ENCODE data around the gene AVPR2.

AVPR2 gene

DNA sequence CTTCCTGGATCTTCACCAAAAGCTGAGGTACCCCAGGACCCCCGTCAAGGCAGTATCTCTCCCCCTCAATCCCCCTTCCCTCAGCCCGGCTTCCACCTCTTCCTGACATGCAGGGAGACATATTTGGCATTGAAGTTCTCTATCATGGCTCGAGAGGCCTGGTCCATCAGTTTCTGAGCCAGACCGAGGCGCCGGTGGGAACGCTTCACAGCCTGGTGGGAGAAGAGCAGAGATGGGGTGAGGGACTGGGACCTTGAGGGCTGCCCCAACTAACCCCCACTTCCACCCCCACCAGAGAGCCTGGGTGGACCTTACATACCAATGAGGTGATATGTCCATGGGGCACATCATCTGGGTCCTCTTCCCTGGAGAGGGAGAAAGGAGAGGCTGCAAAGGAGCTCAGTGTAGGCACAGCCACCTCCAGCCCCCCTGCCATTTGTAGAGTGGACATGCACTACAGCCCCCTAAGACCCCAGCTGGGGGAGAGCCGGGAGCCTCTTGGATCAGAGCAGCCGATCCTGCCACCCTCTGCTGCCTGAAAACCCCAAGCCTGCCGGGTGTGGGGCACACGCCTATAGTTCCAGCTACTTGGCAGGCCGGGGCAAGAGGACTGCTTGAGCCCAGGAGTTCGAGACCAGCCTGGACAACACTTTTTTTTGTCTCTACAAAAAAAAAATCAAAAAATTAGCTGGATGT is 27.9 kb downstream of the AVPR2 start:
- no peak for DNase-seq (ENCODE audit: low read depth in 2 of 2)

DNA sequence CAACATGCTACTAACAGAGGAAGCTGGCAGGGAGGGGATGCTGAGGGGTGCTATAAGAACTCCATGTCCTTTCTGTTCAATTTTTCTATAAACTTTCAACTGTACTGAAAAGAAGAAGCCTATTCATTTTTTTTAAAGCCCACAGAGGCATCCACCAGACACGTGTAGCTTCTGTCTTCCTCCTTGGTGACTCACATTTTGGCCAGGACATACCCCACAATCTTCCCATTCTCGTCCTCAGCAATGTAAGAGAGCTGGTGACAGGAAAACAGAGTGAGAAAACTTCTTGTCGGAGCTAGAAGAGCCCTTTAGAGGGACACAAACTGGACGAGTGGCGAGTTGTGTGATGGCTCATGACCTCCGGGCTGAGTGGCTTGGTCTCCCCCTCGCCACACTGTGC is 29.3 kb downstream of the AVPR2 start:
- no peak for DNase-seq (ENCODE audit: low read depth in 2 of 2)

DNA sequence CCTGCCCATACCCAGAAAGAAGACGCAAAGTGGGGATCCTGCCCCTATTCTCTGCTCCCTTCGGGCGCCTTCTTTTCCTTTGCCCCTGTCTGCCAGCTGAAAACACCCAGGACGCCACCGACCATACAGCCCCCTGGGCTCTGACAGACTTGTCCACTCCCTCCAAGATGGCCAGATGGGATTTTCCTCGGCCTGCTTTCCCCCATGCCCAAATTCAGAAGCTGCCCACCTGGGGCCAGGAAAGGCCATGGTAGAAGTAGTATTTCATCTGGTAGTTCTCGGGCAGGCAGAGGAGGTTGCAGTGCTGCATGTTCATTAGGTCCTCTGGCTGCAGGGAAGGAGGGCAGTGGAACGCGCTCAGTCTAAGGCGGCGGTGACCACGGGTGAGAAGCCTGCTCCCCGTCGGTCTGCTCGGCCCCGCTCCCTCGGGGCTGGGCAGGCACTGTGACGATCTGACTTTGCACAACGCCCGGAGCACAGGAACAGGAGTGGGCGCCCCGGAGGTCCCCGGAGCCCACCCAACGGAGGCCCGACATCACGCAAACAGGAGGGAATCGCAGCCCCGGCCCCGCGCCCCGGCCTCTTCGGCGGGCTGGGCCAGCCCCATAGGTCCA is 29.8 kb downstream of the AVPR2 start:
- DNase-seq (ENCODE audit: low read depth in 2 of 2), result no peak

DNA sequence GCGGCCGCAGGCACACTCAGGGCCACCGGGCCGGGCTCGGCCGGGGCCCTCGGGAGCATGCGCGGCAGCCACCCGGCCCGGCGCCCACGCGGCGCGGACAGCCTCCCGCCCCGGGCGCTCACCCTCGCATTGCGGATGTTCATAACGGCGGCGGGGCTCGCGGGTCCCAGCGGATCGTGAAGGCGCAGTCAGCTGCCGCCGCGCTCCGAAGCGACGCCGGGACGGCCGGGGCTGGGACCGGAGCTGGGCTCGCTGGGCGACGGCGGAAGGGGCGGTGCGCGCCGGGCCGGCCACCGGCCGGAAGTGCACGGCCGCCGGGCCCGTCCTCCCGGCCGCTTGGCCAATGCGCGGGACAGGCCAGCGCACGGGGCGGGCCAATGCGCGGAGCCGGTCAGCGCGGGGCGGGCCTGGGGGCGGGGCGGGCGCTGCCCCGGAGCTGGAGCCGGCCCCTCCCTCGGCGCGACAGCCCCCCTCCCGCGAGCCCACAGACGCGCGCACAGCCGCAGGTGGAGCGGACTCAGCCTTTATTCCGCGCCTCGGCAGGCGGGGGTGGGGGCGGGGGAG is 30.4 kb downstream of the AVPR2 start, which contains the start of gene NAA10:
NAA10 (minus strand) TSS at position 276 of the 564 bp plus-strand sequence; CDS start at position 143, 133 bp downstream.
- DNase-seq (ENCODE audit: low read depth in 2 of 2), result peak in 1 of 2 donors; percentile 22

DNA sequence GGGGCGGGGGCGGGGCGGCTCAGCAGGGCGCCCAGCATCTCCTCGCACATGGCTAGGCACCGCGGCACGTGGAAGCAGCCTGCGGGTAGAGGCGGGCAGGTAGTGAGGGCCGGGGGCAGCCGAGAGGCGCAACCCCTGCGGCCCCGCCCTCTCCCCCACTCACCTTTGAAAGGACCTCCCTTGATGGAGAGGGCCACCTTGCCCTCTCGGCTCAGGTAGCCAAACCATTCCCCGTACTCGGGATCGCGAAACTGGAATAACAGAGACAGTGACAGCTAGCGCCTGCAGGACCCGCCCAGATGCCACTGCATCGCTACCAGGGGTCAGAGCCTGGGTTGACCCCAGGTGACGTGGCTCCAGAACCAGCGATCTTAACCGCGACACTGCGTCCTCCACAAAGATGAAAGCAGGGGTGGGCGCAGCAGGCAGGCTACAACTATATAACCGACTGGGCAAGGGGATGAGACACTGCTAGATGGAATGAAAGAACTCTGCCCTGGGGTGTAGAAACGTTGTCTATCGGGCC is 30.9 kb downstream of the AVPR2 start:
- DNase-seq (ENCODE audit: low read depth in 2 of 2), result no peak

DNA sequence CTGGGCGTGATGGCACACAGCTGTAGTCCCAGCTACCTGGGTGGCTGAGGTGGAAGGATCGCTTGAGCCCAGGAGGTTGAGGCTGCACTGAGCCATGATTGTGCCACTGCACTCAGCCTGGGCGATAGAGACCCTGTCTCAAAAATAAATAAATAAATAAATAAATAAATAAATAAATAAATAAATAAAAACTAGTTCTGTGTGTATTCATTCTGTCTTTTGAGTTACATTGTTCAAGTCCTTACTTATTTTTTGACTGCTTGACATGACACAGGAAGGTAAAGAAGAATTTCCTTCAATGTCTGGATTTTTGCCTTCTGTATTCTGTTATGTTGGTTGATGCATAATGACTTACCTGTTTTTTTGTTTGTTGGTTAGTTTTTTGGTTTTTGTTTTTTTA is 32.6 kb downstream of the AVPR2 start:
- DNase-seq (ENCODE audit: low read depth in 2 of 2), result no peak

DNA sequence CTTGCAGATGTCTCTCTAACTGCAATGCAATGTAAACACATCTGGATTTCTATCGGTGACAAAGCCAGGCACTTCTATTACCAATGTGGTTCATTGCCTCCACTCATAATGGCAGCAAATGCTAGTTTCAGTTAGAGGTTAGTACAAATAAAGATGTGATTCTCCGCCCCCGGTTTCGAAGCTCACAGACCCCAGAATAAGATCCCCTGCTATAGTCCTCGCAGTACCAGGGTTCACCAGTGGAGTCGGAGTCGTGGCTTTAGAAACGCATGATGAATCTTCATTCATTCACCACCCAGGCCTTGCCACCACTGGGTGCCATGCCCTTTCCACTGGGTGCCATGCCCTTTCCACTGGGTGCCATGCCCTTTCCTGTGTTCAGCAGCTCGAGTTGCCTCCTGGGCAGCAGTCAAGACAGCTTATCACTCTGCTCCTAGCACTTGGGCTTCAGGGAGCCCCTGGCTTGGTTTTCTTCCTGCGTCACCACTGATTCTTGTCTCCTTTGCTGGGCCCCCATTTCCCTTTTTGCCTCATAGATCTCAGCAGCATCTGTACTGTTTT is 33.8 kb downstream of the AVPR2 start:
- DNase-seq (ENCODE audit: low read depth in 2 of 2), result no peak

DNA sequence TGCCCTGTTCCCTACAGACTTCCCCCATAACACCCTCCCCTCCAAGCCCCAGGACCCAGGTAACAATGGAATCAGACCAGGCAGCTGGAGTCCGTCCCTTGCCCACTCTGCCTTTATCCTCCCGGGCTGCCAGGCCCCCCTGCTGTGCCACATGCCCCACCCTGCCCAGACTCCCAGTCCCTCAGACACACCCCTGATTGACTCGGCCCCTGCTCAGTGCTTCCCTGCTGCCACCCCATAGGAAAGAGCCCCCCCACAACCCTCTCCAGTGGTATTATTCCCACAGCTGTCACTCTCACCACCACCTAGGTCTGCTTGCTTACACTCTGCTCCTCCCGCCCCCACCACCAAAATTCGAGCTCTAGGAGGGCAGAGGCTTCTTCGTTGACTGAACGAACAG is 35.1 kb downstream of the AVPR2 start:
- DNase-seq (ENCODE audit: low read depth in 2 of 2), result no peak

DNA sequence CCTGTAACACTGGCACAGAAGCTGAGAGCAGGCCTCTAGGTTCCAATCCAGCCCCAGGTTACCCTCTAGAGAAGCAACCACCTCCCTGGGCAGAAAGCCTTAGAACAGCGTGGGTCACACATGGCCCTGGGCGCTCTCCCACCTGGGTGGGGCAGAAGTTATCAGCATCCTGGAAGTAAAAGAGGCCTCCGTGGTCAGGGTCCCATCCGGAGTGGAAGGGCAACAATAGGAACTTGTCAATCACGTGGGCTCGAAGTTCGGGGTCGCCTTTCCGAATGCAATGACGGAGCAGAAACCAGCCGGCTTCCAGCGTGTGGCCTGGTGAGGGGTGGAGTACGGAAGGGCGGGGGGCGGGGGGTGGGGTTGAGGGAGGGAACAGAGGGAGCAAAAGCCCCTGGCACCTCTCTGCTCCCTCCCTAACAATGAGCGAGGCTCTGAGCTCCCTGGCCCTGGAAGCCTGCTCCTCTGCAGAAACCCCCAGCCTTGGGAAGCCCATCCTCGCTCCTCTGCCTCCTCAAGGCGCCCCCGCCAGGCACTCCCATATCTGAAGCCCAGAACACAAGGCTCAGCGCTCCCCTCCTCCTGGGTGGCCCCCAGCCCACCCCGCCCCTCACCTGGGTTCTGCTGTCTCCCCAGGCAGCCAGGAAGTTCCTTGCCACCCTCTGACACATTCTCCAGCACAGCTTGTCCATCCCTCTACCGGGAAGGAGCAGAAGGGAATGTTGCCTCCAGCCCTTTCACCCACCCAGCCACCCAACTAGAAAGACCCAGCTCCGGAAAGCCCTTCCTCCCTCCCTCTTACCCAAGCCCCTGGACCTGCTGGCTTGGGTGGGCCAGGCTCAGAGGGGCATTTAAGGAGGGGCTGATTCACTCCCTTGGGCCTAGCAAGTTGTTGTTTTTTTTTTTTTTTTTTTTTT is 37.1 kb downstream of the AVPR2 start:
- DNase-seq (ENCODE audit: low read depth in 2 of 2), result no peak

DNA sequence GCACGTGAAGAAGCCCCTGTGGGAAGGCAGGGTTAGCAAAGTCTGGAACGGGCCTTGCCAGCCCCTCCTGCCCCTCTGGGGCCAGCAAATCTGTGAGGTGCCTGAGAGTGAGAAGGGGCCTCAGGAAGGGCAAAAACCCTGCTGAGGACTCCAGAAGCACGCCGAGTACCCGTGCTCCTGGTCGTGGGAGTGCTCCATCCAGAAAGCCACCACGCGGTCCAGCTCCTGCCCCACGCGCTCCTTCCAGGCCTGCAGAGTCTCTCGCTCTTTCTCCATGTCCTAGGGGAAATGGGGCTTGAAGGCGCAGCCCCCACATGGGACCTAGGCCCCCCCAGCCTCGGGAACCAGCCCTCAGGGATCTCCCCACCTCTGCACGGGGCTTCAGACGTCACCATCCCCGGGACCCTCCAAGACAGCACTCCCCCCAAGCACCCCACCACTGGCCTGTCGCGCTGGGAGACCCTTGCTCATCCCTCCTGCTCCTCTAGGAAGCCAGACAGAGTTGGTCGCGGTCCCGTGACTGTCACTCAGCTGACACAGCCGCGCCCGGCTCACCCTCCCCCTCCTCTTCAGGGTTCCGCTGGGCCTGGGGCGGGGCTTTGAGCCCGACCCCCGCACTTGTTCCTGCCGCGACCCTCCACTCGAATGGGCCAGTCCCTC is 39.8 kb downstream of the AVPR2 start, which contains the start of gene RENBP:
RENBP (minus strand) TSS at position 504 of the 660 bp plus-strand sequence; CDS start at position 471, 33 bp downstream.
- no peak for DNase-seq (ENCODE audit: low read depth in 2 of 2)

DNA sequence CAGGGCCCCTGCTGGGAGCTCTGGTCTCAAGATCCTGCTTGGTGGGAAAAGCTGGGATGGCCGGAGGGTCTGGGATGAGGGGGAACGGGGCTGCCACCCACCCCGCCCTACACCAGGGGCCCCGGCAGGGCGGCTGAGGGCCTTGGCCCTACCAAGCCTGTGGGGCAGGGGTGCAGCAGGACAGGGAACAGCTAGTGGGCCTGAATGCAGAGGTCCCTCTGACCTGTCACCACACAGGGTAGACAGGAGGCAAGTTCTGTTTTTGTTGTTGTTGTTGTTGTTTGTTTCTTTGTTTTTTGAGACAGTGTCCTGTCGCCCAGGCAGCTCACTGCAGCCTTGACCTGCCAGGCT is 40.3 kb downstream of the AVPR2 start:
- DNase-seq (ENCODE audit: low read depth in 2 of 2), result no peak

DNA sequence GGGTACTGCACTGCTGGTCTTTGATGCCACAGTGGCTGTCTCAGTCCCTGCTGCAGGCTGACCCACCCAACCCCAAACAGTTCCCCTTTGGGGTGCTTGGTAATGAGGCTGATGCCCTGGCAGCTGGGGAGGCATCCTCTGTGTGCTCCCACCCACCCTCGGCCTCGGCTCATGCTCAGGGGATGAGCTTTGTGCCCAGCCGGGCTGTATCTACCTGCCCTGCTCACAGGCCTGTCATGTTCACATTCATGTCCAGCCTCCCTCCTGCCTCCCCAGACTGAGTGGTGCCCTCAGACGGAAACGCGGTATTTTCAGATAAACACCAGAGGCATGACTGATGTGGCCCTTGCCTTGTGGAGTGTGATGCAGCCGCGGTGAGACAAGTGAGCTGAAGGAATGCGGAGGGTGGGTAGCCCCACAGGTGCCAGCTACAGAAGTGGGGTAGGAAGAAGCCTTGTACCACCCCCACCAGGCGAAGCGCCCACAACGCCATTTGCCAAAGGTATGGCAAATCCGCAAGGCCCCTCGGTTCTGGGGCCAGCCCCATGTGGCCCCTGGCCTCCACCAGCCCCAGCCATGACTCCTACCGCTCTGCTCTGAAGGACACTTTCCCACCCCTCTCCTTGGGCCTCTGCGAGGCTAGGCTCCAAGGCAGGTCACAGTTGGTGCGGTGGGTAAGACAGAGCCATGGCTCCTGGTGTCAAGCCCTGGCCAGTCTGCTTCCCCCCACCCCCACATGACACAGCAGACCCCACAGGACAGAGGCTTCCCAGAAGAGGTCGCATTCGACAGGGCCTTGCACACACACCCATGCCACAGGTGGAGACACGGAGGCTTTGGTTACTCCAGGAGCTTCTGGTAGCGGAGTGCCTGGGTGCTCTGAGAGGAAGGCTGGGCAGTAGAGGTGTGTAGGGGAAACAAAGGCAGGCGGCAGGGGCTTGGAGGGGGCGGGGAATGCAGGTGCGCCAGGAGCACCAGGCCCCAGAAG is 41.8 kb downstream of the AVPR2 start:
- no peak for DNase-seq (ENCODE audit: low read depth in 2 of 2)

DNA sequence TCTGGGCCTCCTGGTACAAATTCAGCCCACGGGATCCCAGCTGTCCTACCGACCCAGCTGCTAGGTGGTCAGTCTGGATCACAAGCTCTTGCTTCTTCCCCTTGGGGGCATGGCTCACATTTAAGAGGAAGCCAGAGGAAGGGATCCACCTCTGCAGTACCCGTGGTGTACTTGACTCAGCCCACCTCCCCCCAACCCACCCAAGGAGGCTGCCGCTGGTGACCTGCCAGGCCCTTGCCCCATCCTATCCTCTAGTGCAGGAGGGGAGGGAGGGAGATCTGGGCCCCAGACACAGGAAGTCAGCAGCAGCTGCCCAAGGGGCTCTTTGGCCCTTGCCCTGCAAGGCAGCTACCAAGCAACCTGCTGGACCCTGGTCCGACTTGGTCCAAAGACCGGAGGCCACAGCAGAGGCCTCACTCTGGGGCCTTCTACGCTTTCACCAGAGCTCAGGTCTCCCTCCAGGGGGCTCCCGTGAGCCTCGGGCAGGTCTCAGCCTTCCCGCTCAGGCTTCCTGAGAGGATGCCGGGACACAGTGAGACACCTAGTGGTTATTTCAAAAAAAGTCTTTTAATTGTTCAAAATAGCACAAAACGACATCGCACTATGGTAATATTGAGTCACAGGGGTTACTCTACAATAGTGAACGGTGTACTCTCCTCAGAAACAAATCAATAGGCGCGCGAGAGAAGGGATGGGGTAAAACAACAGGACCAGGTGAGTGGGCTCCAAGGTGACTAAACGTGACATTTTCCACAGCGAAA is 42.7 kb downstream of the AVPR2 start:
- DNase-seq (ENCODE audit: low read depth in 2 of 2), result peak in 1 of 2 donors; percentile 57

DNA sequence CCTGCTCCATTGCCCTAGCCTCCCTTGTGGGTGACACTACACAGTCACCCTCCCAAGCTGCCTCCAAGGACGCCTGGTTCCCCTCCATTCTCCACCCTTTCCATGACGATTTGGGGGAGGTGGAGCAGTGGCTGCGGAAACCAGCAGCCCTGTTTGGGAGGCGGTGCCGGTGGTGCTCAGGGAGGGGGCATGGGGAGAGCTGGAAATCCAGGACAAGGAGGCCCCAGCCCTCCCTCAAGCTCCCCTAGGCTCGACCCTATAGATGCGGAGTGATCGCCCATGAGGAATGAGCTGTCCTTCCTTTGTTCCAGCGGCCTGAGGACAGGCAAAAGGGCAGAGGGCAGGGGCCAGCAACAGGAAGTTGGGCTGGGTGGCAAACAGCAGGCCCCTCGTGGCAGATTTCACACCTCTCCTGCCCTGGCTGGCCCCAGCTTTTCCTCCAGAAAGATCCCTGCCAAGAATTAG is 43.6 kb downstream of the AVPR2 start:
- DNase-seq (ENCODE audit: low read depth in 2 of 2), result no peak

DNA sequence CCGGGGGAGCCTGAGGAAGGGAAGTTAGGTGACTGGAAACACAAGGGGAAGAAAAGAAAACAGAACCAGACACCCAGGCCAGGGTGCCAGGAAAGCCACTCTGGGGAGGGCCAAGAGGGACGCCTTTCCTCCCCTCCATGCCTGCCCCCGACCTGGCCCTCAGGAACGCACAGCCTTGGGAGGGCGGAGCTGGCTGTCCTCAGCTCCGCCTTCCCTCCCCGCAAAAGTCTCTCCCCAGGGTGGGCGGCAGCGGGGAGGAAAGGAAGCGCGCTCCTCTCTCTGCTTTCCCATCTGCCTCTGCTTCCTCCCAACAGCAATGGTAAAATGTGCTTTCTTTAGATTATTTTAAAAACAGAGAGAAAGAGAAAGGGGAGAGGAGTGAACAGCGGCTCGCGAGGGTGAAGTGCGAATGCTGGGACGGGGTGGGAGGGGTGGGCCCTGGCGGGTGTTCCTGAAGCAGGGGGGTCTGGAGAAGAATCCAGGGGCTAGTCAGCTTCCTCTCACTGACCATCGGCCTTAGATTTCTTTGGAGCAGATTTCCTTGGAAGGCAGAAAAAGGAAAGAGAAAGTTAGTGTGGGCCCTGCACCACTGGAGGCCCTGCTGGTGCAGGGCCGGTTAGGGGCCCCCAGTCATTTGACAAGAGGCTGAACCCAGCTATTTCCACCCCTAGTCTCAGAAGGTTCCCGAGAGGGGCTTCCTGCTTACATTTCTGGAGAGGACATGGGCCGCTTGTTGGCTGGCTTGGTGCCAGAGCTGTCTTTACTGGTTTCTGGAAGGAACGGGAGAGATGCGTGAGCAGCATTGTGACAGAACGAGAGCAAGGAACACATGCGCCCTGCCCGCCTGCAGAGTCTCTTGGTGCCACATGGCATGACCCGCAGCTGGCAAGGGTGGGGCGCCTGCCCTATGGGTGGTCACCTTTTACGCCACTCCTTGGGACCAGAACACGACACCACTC is 44.7 kb downstream of the AVPR2 start:
- DNase-seq (ENCODE audit: low read depth in 2 of 2), result no peak

DNA sequence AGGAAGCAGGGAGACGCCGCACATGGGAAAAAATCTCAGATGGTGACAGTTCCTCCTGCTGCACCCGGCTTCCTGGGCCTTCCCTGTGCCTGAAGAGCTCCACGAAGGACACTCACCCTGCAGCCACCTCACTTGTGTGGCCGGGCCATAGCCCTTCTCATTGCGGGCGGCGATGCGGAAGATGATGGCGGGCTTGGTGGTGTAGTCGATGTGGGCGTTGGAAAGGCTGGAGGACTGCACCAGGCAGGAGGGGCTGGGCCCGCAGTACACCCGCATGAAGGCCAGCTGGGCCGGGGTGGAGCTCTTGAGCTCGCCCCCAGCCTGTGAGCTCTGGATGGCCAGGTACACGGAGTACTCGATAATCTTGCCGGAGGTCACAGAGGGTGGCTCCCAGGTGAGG is 45.7 kb downstream of the AVPR2 start:
- no peak for DNase-seq (ENCODE audit: low read depth in 2 of 2)

DNA sequence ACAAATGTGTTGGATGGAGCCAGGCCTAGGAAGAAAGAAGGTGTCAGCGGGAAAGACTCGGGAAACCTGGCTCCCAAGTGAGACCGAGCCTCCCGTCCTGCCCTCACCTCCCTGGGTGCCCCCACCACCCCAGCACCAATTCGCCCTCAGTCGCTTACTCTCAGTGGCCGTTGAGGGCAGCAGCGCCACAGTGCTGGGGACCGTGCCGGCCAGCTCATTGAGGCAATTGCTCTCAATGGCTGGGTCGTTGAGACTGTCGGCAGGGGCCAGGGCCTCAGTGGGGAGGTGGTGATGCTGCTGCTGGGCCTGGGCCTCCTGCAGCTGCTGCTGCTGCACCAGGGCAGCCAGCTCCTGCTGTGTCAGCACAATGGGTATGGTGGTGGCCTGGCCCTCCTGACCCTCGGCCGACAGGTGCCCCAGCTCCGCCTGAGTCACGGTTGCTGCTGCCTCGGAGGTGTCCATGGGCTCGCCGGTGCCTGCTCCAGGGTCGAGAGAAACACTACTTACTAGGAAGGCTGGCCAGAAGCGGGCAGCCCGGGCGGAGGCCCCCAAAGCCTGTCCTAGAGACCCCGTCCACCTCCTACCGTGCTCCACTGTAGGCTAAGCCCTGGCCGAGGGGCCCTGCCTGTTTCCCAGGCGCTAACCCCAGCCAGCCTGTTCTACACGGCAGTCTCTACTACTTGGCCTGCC is 47.4 kb downstream of the AVPR2 start:
- DNase-seq (ENCODE audit: low read depth in 2 of 2), result no peak
